IPS DF 4.7 (cell line): Measurements from ENCODE around the gene POLD1.

Experiments
- DNase-seq: peaks from one replicate; pipeline ENCODE4 v3.0.0-alpha.2; 2013; ENCODE audit warnings: low spot score; ENCODE audit errors: extremely low read depth

The POLD1 gene

GRCh38 chr19:50465986-50466705 lies 82.0 kb downstream of the POLD1 start:
- DNase-seq: no peak

- DNase-seq: no peak
Observed at GRCh38 chr19:50466706-50467039, 82.5 kb downstream of the POLD1 start.

- no peak for DNase-seq
Observed at GRCh38 chr19:50467566-50467965, 83.4 kb downstream of the POLD1 start.
